GM19324 (cell line): ENCODE results near the gene ANP32E.
"Not testable (repeated sequence)": the region's sequence is repeated elsewhere in the genome, so short reads cannot be mapped to it uniquely, and the experiment has no call there.

ENCODE experiments used
- ATAC-seq: cut with Tn5 transposase; IDR thresholded peaks from one replicate; pipeline ENCODE4 v1.9.1; 2021; ENCODE audit warnings: mild to moderate bottlenecking, moderate library complexity; ENCODE audit not compliant: unreplicated experiment, low FRiP score

ANP32E gene

GRCh38 chr1:150214099-150214756, 21.7 kb downstream of the ANP32E start:
- not testable (repeated sequence) for ATAC-seq

- ATAC-seq: peak; percentile 78
These were observed 22.5 kb downstream of the ANP32E start for GRCh38 chr1:150213170-150214098.

GRCh38 chr1:150212070-150212469, 23.8 kb downstream of the ANP32E start:
- ATAC-seq: no peak

GRCh38 chr1:150210706-150211105, 25.2 kb downstream of the ANP32E start:
- ATAC-seq: no peak

- ATAC-seq: no peak
These were observed 25.8 kb downstream of the ANP32E start for GRCh38 chr1:150210091-150210490.

- not testable (repeated sequence) for ATAC-seq
These were observed 27.5 kb downstream of the ANP32E start for GRCh38 chr1:150208460-150208859.

GRCh38 chr1:150207281-150207971, 28.5 kb downstream of the ANP32E start:
- no peak for ATAC-seq

GRCh38 chr1:150196417-150196816, 39.5 kb downstream of the ANP32E start:
- ATAC-seq: no peak

- ATAC-seq: no peak
These were observed 41.4 kb downstream of the ANP32E start for GRCh38 chr1:150194381-150195031.

GRCh38 chr1:150192012-150192411, 43.9 kb downstream of the ANP32E start:
- ATAC-seq: no peak

GRCh38 chr1:150187560-150187931, 48.4 kb downstream of the ANP32E start:
- no peak for ATAC-seq

- ATAC-seq: no peak
These were observed 48.9 kb downstream of the ANP32E start for GRCh38 chr1:150186789-150187559.

- not testable (repeated sequence) for ATAC-seq
These were observed 49.5 kb downstream of the ANP32E start for GRCh38 chr1:150186438-150186788.

- ATAC-seq: no peak
These were observed 50.4 kb downstream of the ANP32E start for GRCh38 chr1:150185481-150185880.

GRCh38 chr1:150183061-150183460, 52.9 kb downstream of the ANP32E start:
- no peak for ATAC-seq

GRCh38 chr1:150182247-150182646, 53.7 kb downstream of the ANP32E start:
- no peak for ATAC-seq

GRCh38 chr1:150180474-150180873, 55.4 kb downstream of the ANP32E start:
- no peak for ATAC-seq

- no peak for ATAC-seq
These were observed 56.0 kb downstream of the ANP32E start for GRCh38 chr1:150179867-150180266.

- no peak for ATAC-seq
These were observed 57.4 kb downstream of the ANP32E start for GRCh38 chr1:150178548-150178947.

- no peak for ATAC-seq
These were observed 59.3 kb downstream of the ANP32E start for GRCh38 chr1:150176593-150176992.
